GM23338 (cell line): ENCODE results near the gene SORT1. TPM values are rescaled to one million over a fixed set of nuclear protein-coding genes. Genes with fewer than 3 reads are reported as not detected.

Experiments
- ATAC-seq: fragments of 200-7000 bp; cut with Tn5 transposase; 3 replicates; pipeline ENCODE4 v1.9.1; 2020
- DNase-seq: peaks from one replicate; pipeline ENCODE4 v3.0.0-alpha.2; 2015; ENCODE audit warnings: low spot score
- H2AFZ ChIP-seq: fragments of 200-600 bp; sonication (generic); 2 replicates; pipeline ENCODE4 v1.8.0; 2016; ENCODE audit warnings: antibody characterized with exemption, mild to moderate bottlenecking, moderate library complexity
- H3F3A ChIP-seq: fragments of 200-600 bp; sonication (generic); replicated peaks from 2 replicates; pipeline ENCODE4 v1.8.0; 2017; ENCODE audit warnings: antibody characterized with exemption, mixed run types, low read depth
- H3K27ac ChIP-seq: fragments of 200-600 bp; sonication (generic); 2 replicates; pipeline ENCODE4 v1.6.1; 2016; ENCODE audit warnings: low read depth
- H3K27me3 ChIP-seq: fragments of 200-600 bp; sonication (generic); 2 replicates; pipeline ENCODE4 v1.8.0; 2016; ENCODE audit warnings: mild to moderate bottlenecking, mixed run types, moderate library complexity; ENCODE audit not compliant: insufficient read depth
- H3K36me3 ChIP-seq: fragments of 200-600 bp; sonication (generic); 2 replicates; pipeline ENCODE4 v1.8.0; 2016; ENCODE audit warnings: mild to moderate bottlenecking; ENCODE audit not compliant: insufficient read depth
- H3K4me1 ChIP-seq: fragments of 200-600 bp; sonication (generic); 2 replicates; pipeline ENCODE4 v1.8.0; 2016; ENCODE audit warnings: mild to moderate bottlenecking, moderate library complexity; ENCODE audit not compliant: insufficient read depth
- H3K4me2 ChIP-seq: fragments of 200-600 bp; sonication (generic); 2 replicates; pipeline ENCODE4 v1.7.1; 2017; ENCODE audit warnings: mixed run types
- H3K4me3 ChIP-seq: fragments of 200-600 bp; sonication (generic); 2 replicates; pipeline ENCODE4 v1.6.1; 2016; ENCODE audit warnings: mixed run types
- H3K79me2 ChIP-seq: fragments of 200-600 bp; sonication (generic); replicated peaks from 2 replicates; pipeline ENCODE4 v1.8.0; 2017; ENCODE audit warnings: mild to moderate bottlenecking; ENCODE audit not compliant: insufficient read depth
- H3K9me2 ChIP-seq: fragments of 200-600 bp; sonication (generic); 2 replicates; pipeline ENCODE4 v1.8.0; 2017; ENCODE audit not compliant: insufficient read depth
- H4K20me1 ChIP-seq: fragments of 200-600 bp; sonication (generic); replicated peaks from 2 replicates; pipeline ENCODE4 v1.8.0; 2017; ENCODE audit warnings: mild to moderate bottlenecking; ENCODE audit not compliant: insufficient read depth
- H3K27ac Mint-ChIP-seq: 2 replicates; pipeline ENCODE4 v1.8.0; 2020; ENCODE audit warnings: inconsistent platforms, mild to moderate bottlenecking, moderate library complexity, mixed read lengths
- H3K27me3 Mint-ChIP-seq: 3 replicates; pipeline ENCODE4 v1.8.0; 2022; ENCODE audit warnings: low read depth, mild to moderate bottlenecking, moderate library complexity, mixed read lengths, inconsistent platforms; ENCODE audit not compliant: insufficient read depth, poor library complexity
- H3K36me3 Mint-ChIP-seq: 3 replicates; pipeline ENCODE4 v1.8.0; 2021; ENCODE audit warnings: low read depth, mild to moderate bottlenecking, inconsistent platforms, moderate library complexity, mixed read lengths
- H3K4me1 Mint-ChIP-seq: 3 replicates; pipeline ENCODE4 v1.8.0; 2020; ENCODE audit warnings: mild to moderate bottlenecking, inconsistent platforms, mixed read lengths
- H3K4me3 Mint-ChIP-seq: 3 replicates; pipeline ENCODE4 v1.8.0; 2021; ENCODE audit warnings: moderate library complexity, mild to moderate bottlenecking, inconsistent platforms, mixed read lengths
- H3K9me3 Mint-ChIP-seq: 3 replicates; pipeline ENCODE4 v1.8.0; 2020; ENCODE audit warnings: moderate library complexity, mild to moderate bottlenecking, inconsistent platforms, mixed read lengths
- CTCF ChIP-seq, 2 experiments: fragments of 200-600 bp in 1 of 2; sonication (generic) in 1 of 2; conservative IDR thresholded peaks; 2 replicates each; pipeline versions ENCODE4 v1.5.1 to v1.6.1; 2016 to 2017; ENCODE audit warnings: antibody characterized with exemption in 2 of 2, low read depth in 2 of 2, mild to moderate bottlenecking in 2 of 2, moderate library complexity in 1 of 2
- ETS1 ChIP-seq: IDR thresholded peaks from 2 replicates; pipeline ENCODE4 v1.6.1; 2016; ENCODE audit warnings: antibody characterized with exemption
- EZH2 ChIP-seq: fragments of 200-600 bp; sonication (generic); IDR thresholded peaks from one replicate; pipeline ENCODE4 v1.8.0; 2017; ENCODE audit warnings: antibody characterized with exemption, mild to moderate bottlenecking, low read depth; ENCODE audit not compliant: unreplicated experiment
- EZH2phosphoT487 ChIP-seq: fragments of 200-600 bp; sonication (generic); IDR thresholded peaks from one replicate; pipeline ENCODE4 v1.8.1; 2018; ENCODE audit warnings: antibody characterized with exemption; ENCODE audit not compliant: unreplicated experiment
- JUNB ChIP-seq: IDR thresholded peaks from one replicate; pipeline ENCODE4 v1.6.1; 2016; ENCODE audit warnings: antibody characterized with exemption; ENCODE audit not compliant: unreplicated experiment
- POLR2AphosphoS5 ChIP-seq: IDR thresholded peaks from 2 replicates; pipeline ENCODE4 v1.6.1; 2016; ENCODE audit warnings: antibody characterized with exemption, low read depth
- REST ChIP-seq: IDR thresholded peaks from one replicate; pipeline ENCODE4 v1.6.1; 2018; ENCODE audit warnings: antibody characterized with exemption; ENCODE audit not compliant: unreplicated experiment
- STAT1 ChIP-seq: IDR thresholded peaks from one replicate; pipeline ENCODE4 v1.6.1; 2016; ENCODE audit warnings: antibody characterized with exemption; ENCODE audit not compliant: unreplicated experiment
- ZNF114 ChIP-seq: fragments of 250-450 bp; sonication (Bioruptor Pico); IDR thresholded peaks from 2 replicates; pipeline ENCODE4 v1.5.0; 2020; ENCODE audit warnings: mild to moderate bottlenecking, moderate library complexity
- ZNF331 ChIP-seq: fragments of 250-450 bp; sonication (Bioruptor Pico); IDR thresholded peaks from 2 replicates; pipeline ENCODE4 v1.5.0; 2020; ENCODE audit warnings: low read depth, mild to moderate bottlenecking, moderate library complexity
- ZNF462 ChIP-seq: fragments of 250-450 bp; sonication (Bioruptor Pico); IDR thresholded peaks from 2 replicates; pipeline ENCODE4 v1.5.0; 2020; ENCODE audit warnings: mild to moderate bottlenecking, moderate library complexity
- polyA plus RNA-seq: library from polyadenylated mRNA; unstranded; fragments of >200 nt; fragmentation: Nextera tagmentation; extraction: Ambion mirVana; gene quantifications from 2 replicates; pipeline ENCODE4 v1.2.1, GENCODE V29; 2016
- total RNA-seq: library from RNA; depleted of rRNA; stranded (reverse); fragments of >200 nt; shearing (Covaris generic); gene quantifications from 2 replicates; pipeline ENCODE4 v1.2.3, GENCODE V29; 2014

The SORT1 gene
- total and polyA plus RNA-seq, 2 experiments from 2014 or later: 10.9 to 55.4 TPM

- no peak overlapping the region for H3K27ac Mint-ChIP-seq
Measured at GRCh38 chr1:109379907-109380306, 17.8 kb downstream of the SORT1 start.

More at GRCh38 chr1:109379907-109380306, 17.8 kb downstream of the SORT1 start:
- Histone ChIP-seq H3K27ac (no peak overlapping the region), H3K4me1 (peaks cover 32% of the 10 kb centered on the region), H3K27me3 (no peaks in the 10 kb centered on the region), H3K4me2 (no peak overlapping the region), H2AFZ (no peak overlapping the region), H3K36me3 (no peaks in the 10 kb centered on the region), H3K79me2 (peaks cover 87% of the 10 kb centered on the region), H3K9me2 (no peaks in the 10 kb centered on the region), H3K4me3 (no peak overlapping the region), H4K20me1 (peaks cover 12% of the 10 kb centered on the region; the same call in 1 of the 2 replicates), H3F3A (no peaks in the 10 kb centered on the region; the same call in 1 of the 2 replicates)
- Mint-ChIP-seq H3K27me3 (no peaks in the 10 kb centered on the region), H3K4me3 (no peak overlapping the region), H3K4me1 (peaks cover 27% of the 10 kb centered on the region), H3K36me3 (peaks cover 4% of the 10 kb centered on the region; the same call in 2 of the 3 replicates), H3K9me3 (no peaks in the 10 kb centered on the region)
- TF ChIP-seq REST (no peak), EZH2phosphoT487 (no peak), ETS1 (no peak), EZH2 (no peak), ZNF462 (CRISPR knock-in tag) (no peak), ZNF331 (CRISPR knock-in tag) (no peak), ZNF114 (CRISPR knock-in tag) (no peak), JUNB (no peak), CTCF (conservative IDR thresholded peaks at IDR 0.05; ENCODE audit: low read depth in 2 of 2) (no peak), POLR2AphosphoS5 (no peak), STAT1 (no peak)
- DNase-seq: no peak
- no peak for ATAC-seq
